Glutamatergic neuron (in vitro differentiated cells): Measurements from ENCODE around the gene CCDC9. TPM values are rescaled to one million over a fixed set of nuclear protein-coding genes. Genes with fewer than 3 reads are reported as not detected.
A peak's percentile ranks its signal among the peaks of the same experiment; 100 is the strongest.

Source experiments
- DNase-seq: peaks from one replicate; pipeline ENCODE4 v3.0.0; 2022
- H3K27ac Mint-ChIP-seq: one replicate; pipeline ENCODE4 v1.8.0; 2020; ENCODE audit warnings: mild to moderate bottlenecking, mixed read lengths, inconsistent platforms; ENCODE audit not compliant: unreplicated experiment
- H3K27me3 Mint-ChIP-seq: one replicate; pipeline ENCODE4 v1.8.0; 2020; ENCODE audit warnings: mild to moderate bottlenecking, moderate library complexity, mixed read lengths, inconsistent platforms; ENCODE audit not compliant: unreplicated experiment
- H3K36me3 Mint-ChIP-seq: one replicate; pipeline ENCODE4 v1.8.0; 2020; ENCODE audit warnings: mild to moderate bottlenecking, mixed read lengths, inconsistent platforms; ENCODE audit not compliant: unreplicated experiment
- H3K4me1 Mint-ChIP-seq: one replicate; pipeline ENCODE4 v1.8.0; 2020; ENCODE audit warnings: mild to moderate bottlenecking, low read depth, mixed read lengths, inconsistent platforms; ENCODE audit not compliant: unreplicated experiment
- H3K4me3 Mint-ChIP-seq: one replicate; pipeline ENCODE4 v1.8.0; 2020; ENCODE audit warnings: mild to moderate bottlenecking, mixed read lengths, inconsistent platforms; ENCODE audit not compliant: unreplicated experiment
- H3K9me3 Mint-ChIP-seq: one replicate; pipeline ENCODE4 v1.8.0; 2020; ENCODE audit warnings: mild to moderate bottlenecking, moderate library complexity, mixed read lengths, inconsistent platforms; ENCODE audit not compliant: unreplicated experiment
- CTCF ChIP-seq: fragments of 200-600 bp; sonication (generic); IDR thresholded peaks from one replicate; pipeline ENCODE4 v1.5.0; 2021; ENCODE audit not compliant: partially characterized antibody, unreplicated experiment
- total RNA-seq: library from RNA; stranded (reverse); fragmentation: NEBNext Ultra II Directional; extraction: Animal tissue kit (Norgen Biotek cat#: 25700); gene quantifications from one replicate; pipeline ENCODE4 v1.2.1, GENCODE V29; 2021; ENCODE audit not compliant: unreplicated experiment

The CCDC9 gene
- total RNA-seq, 1 donor from 2014 or later = 16.8 TPM

GRCh38 chr19:47270408-47270807 lies 14.1 kb downstream of the CCDC9 start:
- H3K4me3 Mint-ChIP-seq = no peak overlapping the region
- TF ChIP-seq CTCF = no peak
- H3K36me3 Mint-ChIP-seq = no peaks in the 10 kb centered on the region

GRCh38 chr19:47271949-47272348 lies 15.6 kb downstream of the CCDC9 start:
- DNase-seq = no peak
- H3K4me1 Mint-ChIP-seq = peaks cover 17% of the 10 kb centered on the region
- peak overlapping the region; percentile 68 for H3K27ac Mint-ChIP-seq
- H3K4me3 Mint-ChIP-seq = no peak overlapping the region
- peaks cover 13% of the 10 kb centered on the region for H3K9me3 Mint-ChIP-seq
- H3K27me3 Mint-ChIP-seq = peaks cover 18% of the 10 kb centered on the region
- TF ChIP-seq CTCF = no peak
- no peaks in the 10 kb centered on the region for H3K36me3 Mint-ChIP-seq

More at GRCh38 chr19:47270408-47270807, 14.1 kb downstream of the CCDC9 start:
- H3K27ac Mint-ChIP-seq = no peak overlapping the region
- peaks cover 13% of the 10 kb centered on the region for H3K4me1 Mint-ChIP-seq
- H3K9me3 Mint-ChIP-seq = peaks cover 7% of the 10 kb centered on the region
- DNase-seq = no peak
- H3K27me3 Mint-ChIP-seq = peaks cover 15% of the 10 kb centered on the region

GRCh38 chr19:47272448-47273312 lies 16.4 kb downstream of the CCDC9 start:
- H3K27ac Mint-ChIP-seq = peak overlapping the region; percentile 80
- no peaks in the 10 kb centered on the region for H3K36me3 Mint-ChIP-seq
- H3K4me3 Mint-ChIP-seq = peak overlapping the region; percentile 75
- peaks cover 13% of the 10 kb centered on the region for H3K9me3 Mint-ChIP-seq
- H3K27me3 Mint-ChIP-seq = peaks cover 17% of the 10 kb centered on the region
- H3K4me1 Mint-ChIP-seq = peaks cover 20% of the 10 kb centered on the region
- TF ChIP-seq CTCF = no peak
- no peak for DNase-seq

DNA sequence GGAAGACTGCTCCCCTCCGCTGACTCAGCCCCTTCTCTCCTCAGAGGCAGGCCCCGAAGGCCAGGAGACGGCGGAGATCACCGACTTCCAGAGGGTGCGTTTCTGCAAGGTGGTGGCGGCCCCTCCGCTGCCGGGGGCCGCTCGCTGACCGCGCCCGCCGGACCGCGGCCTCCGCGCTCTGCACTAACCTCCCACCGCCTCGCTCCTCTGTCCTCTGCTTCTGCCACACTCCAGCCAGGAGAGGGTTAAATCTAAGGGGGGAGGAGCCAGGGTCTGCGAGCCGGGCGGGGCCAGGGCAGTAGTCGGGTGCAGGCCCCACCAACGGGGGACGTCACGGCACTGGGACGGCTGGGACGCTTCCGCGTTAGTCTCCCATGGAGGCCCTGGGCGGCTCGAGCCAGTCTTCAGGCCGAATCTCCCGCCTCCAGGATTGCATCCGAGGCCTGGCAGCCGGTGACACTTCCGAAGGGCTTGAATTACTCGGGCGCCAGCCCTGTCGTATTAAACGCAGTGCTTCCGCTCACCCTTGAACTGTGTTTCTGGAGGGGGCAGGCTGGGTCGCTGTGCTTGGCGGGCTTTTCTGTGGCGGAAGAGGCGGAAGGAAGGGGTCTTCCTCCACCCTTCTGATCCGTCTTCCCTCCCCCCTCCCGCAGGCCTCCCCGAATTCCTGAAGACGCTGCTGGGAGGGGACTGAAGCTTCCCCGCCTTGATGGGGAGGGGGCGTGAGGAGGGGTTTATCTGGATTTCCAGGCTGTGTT lies 17.2 kb downstream of the CCDC9 start:
- no peaks in the 10 kb centered on the region for H3K36me3 Mint-ChIP-seq
- H3K4me1 Mint-ChIP-seq = peaks cover 23% of the 10 kb centered on the region
- peak overlapping the region; percentile 88 for H3K4me3 Mint-ChIP-seq
- H3K9me3 Mint-ChIP-seq = peaks cover 13% of the 10 kb centered on the region
- peak overlapping the region; percentile 64 for H3K27ac Mint-ChIP-seq
- peaks cover 19% of the 10 kb centered on the region for H3K27me3 Mint-ChIP-seq
- no peak for TF ChIP-seq CTCF
- peak; percentile 86 for DNase-seq
